Occipital lobe (tissue), 2 donors: ENCODE results near the gene FOXP1. TPM values are rescaled to one million over a fixed set of nuclear protein-coding genes. Genes with fewer than 3 reads are reported as not detected.

Source experiments
- DNase-seq: peaks from one replicate; lab custom pipeline; 2025; lab: John Stamatoyannopoulos, UW
- total RNA-seq: library from RNA; depleted of rRNA; stranded (reverse); fragments of >200 nt; gene quantifications from one replicate; pipeline ENCODE4 v1.2.3, GENCODE V29; 2014

Gene FOXP1
- total RNA-seq, 1 donor from 2014 or later, result 168 TPM

GRCh38 chr3:71271596-71271995, 311.9 kb downstream of the FOXP1 start:
- no peak for DNase-seq

GRCh38 chr3:71269906-71270305, 313.6 kb downstream of the FOXP1 start:
- no peak for DNase-seq

- no peak for DNase-seq
Observed at GRCh38 chr3:71268462-71268999, 315.0 kb downstream of the FOXP1 start.

- DNase-seq, result no peak
Observed at GRCh38 chr3:71266875-71267274, 316.7 kb downstream of the FOXP1 start.

GRCh38 chr3:71265365-71265915, 318.1 kb downstream of the FOXP1 start:
- DNase-seq, result no peak

GRCh38 chr3:71264840-71265239, 318.7 kb downstream of the FOXP1 start:
- DNase-seq, result no peak

- DNase-seq, result no peak
Observed at GRCh38 chr3:71262364-71263265, 320.9 kb downstream of the FOXP1 start.

GRCh38 chr3:71260782-71261181, 322.7 kb downstream of the FOXP1 start:
- DNase-seq, result no peak

GRCh38 chr3:71258526-71258925, 325.0 kb downstream of the FOXP1 start:
- DNase-seq, result no peak

GRCh38 chr3:71258116-71258515, 325.4 kb downstream of the FOXP1 start:
- no peak for DNase-seq

- DNase-seq, result no peak
Observed at GRCh38 chr3:71255498-71255897, 328.0 kb downstream of the FOXP1 start.

- DNase-seq, result no peak
Observed at GRCh38 chr3:71254281-71255057, 329.1 kb downstream of the FOXP1 start.

- no peak for DNase-seq
Observed at GRCh38 chr3:71253169-71253568, 330.4 kb downstream of the FOXP1 start.

- DNase-seq, result no peak
Observed at GRCh38 chr3:71252466-71252865, 331.1 kb downstream of the FOXP1 start.

GRCh38 chr3:71251156-71251775, 332.3 kb downstream of the FOXP1 start:
- no peak for DNase-seq

GRCh38 chr3:71250026-71250425, 333.5 kb downstream of the FOXP1 start:
- no peak for DNase-seq

- DNase-seq, result no peak
Observed at GRCh38 chr3:71247958-71248335, 335.6 kb downstream of the FOXP1 start.

- DNase-seq, result no peak
Observed at GRCh38 chr3:71247221-71247957, 336.1 kb downstream of the FOXP1 start.

- no peak for DNase-seq
Observed at GRCh38 chr3:71245971-71246880, 337.3 kb downstream of the FOXP1 start.
